ENCODE results near the gene TRIM3.

GRCh38 chr11:6411594-6412031, 62.1 kb downstream of the TRIM3 start:
- TF ChIP-seq CTCF (IDR thresholded peaks at IDR 0.05) (no peak), POLR2A (IDR thresholded peaks at IDR 0.05) (no peak), POLR2AphosphoS5 (IDR thresholded peaks at IDR 0.05) (no peak)

Measured in breast epithelium (tissue), 3 donors.